Body of pancreas (tissue), 4 donors: ENCODE measurements around the gene TEKT3. TPM values are rescaled to one million over a fixed set of nuclear protein-coding genes. Genes with fewer than 3 reads are reported as not detected.

Source experiments
- ATAC-seq: fragments of 150-250 bp; one replicate; pipeline ENCODE4 v1.9.1; 2016
- DNase-seq, 4 donors: peaks; one replicate each; pipeline ENCODE4 v3.0.0-alpha.2; 2019
- H3K27ac ChIP-seq, 4 donors: fragments of 200-600 bp; sonication (generic); 1 replicate in 3 of 4; 2 replicates in 1 of 4; pipeline versions ENCODE4 v1.5.1 to v1.6.1; 2016 to 2019; ENCODE audit warnings: mild to moderate bottlenecking in 1 of 4, mixed read lengths in 1 of 4, moderate library complexity in 1 of 4
- H3K27me3 ChIP-seq, 2 donors: fragments of 200-600 bp; sonication (generic); one replicate each; pipeline ENCODE4 v1.6.0; 2016; ENCODE audit warnings: mild to moderate bottlenecking in 1 of 2
- H3K36me3 ChIP-seq, 2 donors: fragments of 200-600 bp; sonication (generic); replicated peaks in 1 of 2; 2 replicates each; pipeline ENCODE4 v1.5.1; 2016; ENCODE audit warnings: low read depth in 2 of 2; ENCODE audit not compliant: insufficient read depth in 1 of 2
- H3K4me1 ChIP-seq: fragments of 200-600 bp; sonication (generic); one replicate; pipeline ENCODE4 v1.6.0; 2016
- H3K4me3 ChIP-seq, 2 donors: fragments of 200-600 bp; sonication (generic); 1 replicate in 1 of 2; 2 replicates in 1 of 2; pipeline ENCODE4 v1.5.1; 2016 to 2019
- H3K9me3 ChIP-seq, 3 donors: fragments of 200-600 bp; sonication (generic); 1 replicate in 2 of 3; 2 replicates in 1 of 3; pipeline ENCODE4 v1.5.1; 2016
- POLR2A ChIP-seq, 3 donors: fragments of 450-650 bp; IDR thresholded peaks; one replicate each; pipeline ENCODE4 v1.6.1; 2016; ENCODE audit warnings: antibody characterized with exemption in 3 of 3, mild to moderate bottlenecking in 2 of 3
- WGBS, 2 donors: methylation state at CpG; one replicate each; pipeline ENCODE4 v1.1.5; 2017; 5-methylcytosine and 5-hydroxymethylcytosine counted together
- intact Hi-C: fragments of 100-400 bp; cut with DNase I; formaldehyde crosslinking; loops from one replicate; pipeline ENCODE4 v1.15.1; 2023
- total RNA-seq, 2 donors: library from RNA; depleted of rRNA; stranded (reverse); fragments of >200 nt; gene quantifications; one replicate each; pipeline ENCODE4 v1.1.0, GENCODE V29; 2016
- TF ChIP-seq, protein P1 (sequence below), 7 experiments: fragments of 450-650 bp in 4 of 7; fragments of 200-600 bp in 3 of 7; sonication (generic) in 3 of 7; IDR thresholded peaks; one replicate each; pipeline ENCODE4 v1.5.1; 2016 to 2019; ENCODE audit warnings: antibody characterized with exemption in 7 of 7

The TEKT3 gene
- total RNA-seq, 2 donors from 2014 or later: not detected

DNA sequence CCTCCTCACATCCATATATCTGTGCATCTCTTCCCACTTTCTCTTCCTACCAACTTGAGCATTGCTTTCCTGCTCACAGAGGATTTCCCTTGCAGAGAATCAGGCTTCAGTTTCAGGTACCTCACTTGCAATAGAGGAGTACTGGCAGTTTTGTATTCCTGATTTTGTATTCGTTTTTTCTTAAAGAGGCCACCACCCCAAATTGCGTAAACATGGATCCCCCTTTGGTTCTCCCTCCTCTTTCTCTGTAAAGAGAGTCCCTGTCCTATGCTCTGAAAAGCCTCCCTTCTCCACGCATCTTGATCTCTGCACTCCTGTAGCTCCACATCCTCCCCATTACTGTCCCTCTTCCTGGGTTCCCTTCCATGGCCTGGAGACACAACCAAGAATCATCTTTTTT, 32.2 kb downstream of the TEKT3 start:
- intact Hi-C loops: no loop called here

DNA sequence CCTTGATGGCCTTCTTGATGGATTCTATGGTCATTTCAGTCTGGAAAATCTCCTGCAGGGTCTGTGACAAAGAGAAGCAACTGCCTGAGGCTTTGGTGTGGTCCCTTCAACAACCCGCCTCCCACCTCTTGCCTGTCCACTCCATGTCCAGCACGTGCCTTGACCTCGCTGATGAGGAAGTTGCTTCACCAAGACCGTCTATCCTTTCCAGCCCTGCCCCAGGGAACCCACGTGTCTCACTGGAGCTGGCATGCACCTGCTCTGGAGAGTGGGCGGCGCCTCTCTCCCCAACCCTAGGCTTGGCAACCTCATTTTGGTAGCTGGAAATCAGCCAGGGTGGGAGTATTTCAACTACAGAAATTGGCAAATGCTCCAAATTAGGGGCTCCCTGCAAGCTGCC, 32.6 kb downstream of the TEKT3 start:
- 73 to 80% methylated on average over 7 of the region's 7 CpGs for WGBS, 2 donors
- H3K36me3 ChIP-seq: no peaks in the 10 kb centered on the region
- DNase-seq: no peak
- TF ChIP-seq, protein P1, sequence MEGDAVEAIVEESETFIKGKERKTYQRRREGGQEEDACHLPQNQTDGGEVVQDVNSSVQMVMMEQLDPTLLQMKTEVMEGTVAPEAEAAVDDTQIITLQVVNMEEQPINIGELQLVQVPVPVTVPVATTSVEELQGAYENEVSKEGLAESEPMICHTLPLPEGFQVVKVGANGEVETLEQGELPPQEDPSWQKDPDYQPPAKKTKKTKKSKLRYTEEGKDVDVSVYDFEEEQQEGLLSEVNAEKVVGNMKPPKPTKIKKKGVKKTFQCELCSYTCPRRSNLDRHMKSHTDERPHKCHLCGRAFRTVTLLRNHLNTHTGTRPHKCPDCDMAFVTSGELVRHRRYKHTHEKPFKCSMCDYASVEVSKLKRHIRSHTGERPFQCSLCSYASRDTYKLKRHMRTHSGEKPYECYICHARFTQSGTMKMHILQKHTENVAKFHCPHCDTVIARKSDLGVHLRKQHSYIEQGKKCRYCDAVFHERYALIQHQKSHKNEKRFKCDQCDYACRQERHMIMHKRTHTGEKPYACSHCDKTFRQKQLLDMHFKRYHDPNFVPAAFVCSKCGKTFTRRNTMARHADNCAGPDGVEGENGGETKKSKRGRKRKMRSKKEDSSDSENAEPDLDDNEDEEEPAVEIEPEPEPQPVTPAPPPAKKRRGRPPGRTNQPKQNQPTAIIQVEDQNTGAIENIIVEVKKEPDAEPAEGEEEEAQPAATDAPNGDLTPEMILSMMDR (IDR thresholded peaks at IDR 0.05): no peak
- TF ChIP-seq POLR2A (IDR thresholded peaks at IDR 0.05): no peak
- no peaks in the 10 kb centered on the region for H3K4me1 ChIP-seq
- no peak overlapping the region for H3K27ac ChIP-seq
- H3K4me3 ChIP-seq: no peak overlapping the region
- H3K27me3 ChIP-seq: no peaks in the 10 kb centered on the region
- no peaks in the 10 kb centered on the region for H3K9me3 ChIP-seq
- ATAC-seq: no peak
- intact Hi-C loops: no loop called here

More for the DNA sequence above, 32.2 kb downstream of the TEKT3 start:
- no peak overlapping the region for H3K4me3 ChIP-seq
- WGBS, 2 donors: 36 to 58% methylated on average over 3 of the region's 3 CpGs
- H3K4me1 ChIP-seq: no peaks in the 10 kb centered on the region
- H3K36me3 ChIP-seq: no peaks in the 10 kb centered on the region
- H3K27me3 ChIP-seq: no peaks in the 10 kb centered on the region
- no peak for TF ChIP-seq POLR2A (IDR thresholded peaks at IDR 0.05)
- TF ChIP-seq, protein P1 (IDR thresholded peaks at IDR 0.05): no peak
- H3K9me3 ChIP-seq: no peaks in the 10 kb centered on the region
- DNase-seq (no peak), ATAC-seq (no peak)
- no peak overlapping the region for H3K27ac ChIP-seq

DNA sequence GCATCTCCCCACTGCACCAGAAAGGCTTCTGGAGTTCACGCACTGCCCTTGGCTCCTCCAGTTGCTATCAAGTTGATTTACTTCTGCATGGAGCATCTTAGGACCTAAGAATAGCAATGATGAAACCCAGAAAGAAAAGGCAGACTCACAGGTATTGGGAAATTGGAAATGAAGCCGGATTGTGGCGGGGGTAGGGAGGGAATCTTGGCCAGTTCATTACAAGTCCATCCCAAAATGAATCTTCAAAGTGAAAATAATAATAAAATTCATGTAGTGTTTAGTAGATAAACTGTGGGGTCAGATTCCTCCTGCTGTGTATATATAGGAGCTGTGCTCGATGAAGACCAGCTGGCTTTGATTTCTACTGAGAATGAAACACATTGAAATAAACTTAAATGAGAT, 33.7 kb downstream of the TEKT3 start:
- no peak overlapping the region for H3K4me3 ChIP-seq
- WGBS, 2 donors: 64 to 69% methylated on average over 4 of the region's 4 CpGs
- no peak overlapping the region for H3K27ac ChIP-seq
- TF ChIP-seq POLR2A (IDR thresholded peaks at IDR 0.05): no peak
- TF ChIP-seq, protein P1 (IDR thresholded peaks at IDR 0.05): no peak
- no peak for ATAC-seq
- no peaks in the 10 kb centered on the region for H3K4me1 ChIP-seq
- no peak for DNase-seq
- H3K27me3 ChIP-seq: no peaks in the 10 kb centered on the region
- H3K36me3 ChIP-seq: no peaks in the 10 kb centered on the region
- intact Hi-C loops: no loop called here
- no peaks in the 10 kb centered on the region for H3K9me3 ChIP-seq

DNA sequence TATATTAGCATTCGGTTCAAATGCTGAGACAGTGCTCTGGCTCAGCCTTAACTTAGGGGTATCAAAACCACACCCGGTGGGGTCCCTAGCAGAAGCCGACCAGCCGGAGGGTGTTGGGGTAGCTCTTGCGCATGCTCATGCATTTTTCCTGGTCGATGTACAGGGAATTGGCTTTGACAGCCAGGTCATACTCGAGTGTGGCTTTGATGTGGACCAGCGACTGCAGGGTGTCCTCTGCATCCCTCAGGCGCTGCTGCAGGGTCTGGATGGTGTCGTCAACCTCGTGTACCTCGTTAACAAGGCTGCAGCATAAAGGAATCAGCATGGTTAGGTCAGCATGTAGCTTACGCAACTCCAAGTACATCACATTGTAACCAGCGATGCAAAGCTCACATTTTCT, 37.5 kb downstream of the TEKT3 start:
- no peaks in the 10 kb centered on the region for H3K36me3 ChIP-seq
- ATAC-seq (no peak), DNase-seq (no peak)
- H3K27me3 ChIP-seq: no peaks in the 10 kb centered on the region
- H3K9me3 ChIP-seq: no peaks in the 10 kb centered on the region
- whole genome bisulfite sequencing, 2 donors: 76 to 81% methylated on average over 14 of the region's 14 CpGs
- no peak overlapping the region for H3K27ac ChIP-seq
- H3K4me1 ChIP-seq: no peaks in the 10 kb centered on the region
- intact Hi-C loops: no loop called here
- H3K4me3 ChIP-seq: no peak overlapping the region
- no peak for TF ChIP-seq POLR2A (IDR thresholded peaks at IDR 0.05)
- TF ChIP-seq, protein P1 (IDR thresholded peaks at IDR 0.05): no peak

DNA sequence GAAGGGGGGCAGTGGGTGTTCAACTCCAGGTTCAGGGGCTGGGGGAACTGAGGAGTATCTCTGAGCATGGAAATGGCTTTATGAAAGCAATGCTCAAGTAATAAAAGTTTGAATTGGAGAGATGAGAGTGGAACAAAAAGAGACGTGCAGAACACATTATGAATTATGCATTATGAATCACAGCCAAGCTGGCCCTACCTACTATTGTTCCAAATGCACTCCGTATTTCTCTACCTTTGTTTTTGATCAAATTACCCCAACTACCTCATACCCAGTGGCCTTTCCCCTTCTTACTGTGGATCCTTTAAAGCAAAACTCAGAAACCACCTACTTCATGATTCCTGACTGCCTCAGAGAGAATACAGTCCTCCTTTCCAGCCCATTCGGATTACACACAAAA, 38.1 kb downstream of the TEKT3 start:
- no peaks in the 10 kb centered on the region for H3K4me1 ChIP-seq
- no peaks in the 10 kb centered on the region for H3K36me3 ChIP-seq
- intact Hi-C loops: no loop called here
- H3K27me3 ChIP-seq: no peaks in the 10 kb centered on the region
- H3K9me3 ChIP-seq: no peaks in the 10 kb centered on the region
- DNase-seq (no peak), ATAC-seq (no peak)
- 14 to 35% methylated on average over 3 of the region's 3 CpGs for WGBS, 2 donors
- no peak for TF ChIP-seq POLR2A (IDR thresholded peaks at IDR 0.05)
- TF ChIP-seq, protein P1 (IDR thresholded peaks at IDR 0.05): no peak
- no peak overlapping the region for H3K27ac ChIP-seq
- no peak overlapping the region for H3K4me3 ChIP-seq
